ENCODE measurements around the gene ZNF836.

Gene ZNF836

GRCh38 chr19:52189735-52190486 is 18.5 kb upstream of the ZNF836 start, which contains the start of gene PPP2R1A:
Gene PPP2R1A, plus strand, starts transcription at chr19:52190052. Its CDS starts 45 bp downstream, at chr19:52190097.
- peak; percentile 100 for DNase-seq (ENCODE audit: low read depth)
- peak within 1 kb of the TSS; percentile 76 for H3K4me3 ChIP-seq (ENCODE audit: low read depth, low read length)

GRCh38 chr19:52188822-52189734 is 17.7 kb upstream of the ZNF836 start:
- peak overlapping the region; percentile 46 for H3K4me3 ChIP-seq (ENCODE audit: low read depth, low read length)
- DNase-seq (ENCODE audit: low read depth): no peak

- H3K4me3 ChIP-seq (ENCODE audit: low read depth, low read length): no peak overlapping the region
- no peak for DNase-seq (ENCODE audit: low read depth)
Measured at GRCh38 chr19:52187407-52187806, 16.0 kb upstream of the ZNF836 start.

GRCh38 chr19:52176574-52176973 is 5.2 kb upstream of the ZNF836 start:
- no peak for DNase-seq (ENCODE audit: low read depth)
- H3K4me3 ChIP-seq (ENCODE audit: low read depth, low read length): no peak overlapping the region

GRCh38 chr19:52172347-52172746 is 926 bp upstream of the ZNF836 start:
- DNase-seq (ENCODE audit: low read depth): no peak
- no peak overlapping the region for H3K4me3 ChIP-seq (ENCODE audit: low read depth, low read length)

- H3K4me3 ChIP-seq (ENCODE audit: low read depth, low read length): peak overlapping the region; percentile 71
- no peak for DNase-seq (ENCODE audit: low read depth)
Measured at GRCh38 chr19:52170863-52171320, 529 bp downstream of the ZNF836 start.

- peak overlapping the region; percentile 71 for H3K4me3 ChIP-seq (ENCODE audit: low read depth, low read length)
Measured at GRCh38 chr19:52170304-52170703, 1.1 kb downstream of the ZNF836 start.

GRCh38 chr19:52155596-52156359 is 15.6 kb downstream of the ZNF836 start:
- DNase-seq (ENCODE audit: low read depth): no peak
- H3K4me3 ChIP-seq (ENCODE audit: low read depth, low read length): no peak overlapping the region

More at GRCh38 chr19:52170304-52170703, 1.1 kb downstream of the ZNF836 start:
- DNase-seq (ENCODE audit: low read depth): no peak

GRCh38 chr19:52148256-52148655 is 23.2 kb downstream of the ZNF836 start:
- DNase-seq (ENCODE audit: low read depth): no peak

GRCh38 chr19:52142001-52142595 is 29.3 kb downstream of the ZNF836 start:
- DNase-seq (ENCODE audit: low read depth): no peak
- H3K4me3 ChIP-seq (ENCODE audit: low read depth, low read length): no peak overlapping the region

More at GRCh38 chr19:52148256-52148655, 23.2 kb downstream of the ZNF836 start:
- H3K4me3 ChIP-seq (ENCODE audit: low read depth, low read length): no peak overlapping the region

GRCh38 chr19:52141203-52141602 is 30.2 kb downstream of the ZNF836 start:
- DNase-seq (ENCODE audit: low read depth): no peak
- H3K4me3 ChIP-seq (ENCODE audit: low read depth, low read length): no peak overlapping the region

- H3K4me3 ChIP-seq (ENCODE audit: low read depth, low read length): peak overlapping the region; percentile 100
- DNase-seq (ENCODE audit: low read depth): no peak
Measured at GRCh38 chr19:52140032-52140710, 31.2 kb downstream of the ZNF836 start.

- H3K4me3 ChIP-seq (ENCODE audit: low read depth, low read length): peak within 1 kb of the TSS; percentile 100
- peak; percentile 72 for DNase-seq (ENCODE audit: low read depth)
Measured at GRCh38 chr19:52139252-52140031, 32.0 kb downstream of the ZNF836 start, which contains the start of gene ZNF616. Gene ZNF616, minus strand, starts transcription at chr19:52139938. Its CDS starts 9,426 bp downstream, at chr19:52130512.

- peak overlapping the region; percentile 100 for H3K4me3 ChIP-seq (ENCODE audit: low read depth, low read length)
- no peak for DNase-seq (ENCODE audit: low read depth)
Measured at GRCh38 chr19:52138983-52139251, 32.5 kb downstream of the ZNF836 start.

GRCh38 chr19:52138278-52138982 is 33.0 kb downstream of the ZNF836 start:
- no peak for DNase-seq (ENCODE audit: low read depth)

GRCh38 chr19:52120286-52120685 is 51.1 kb downstream of the ZNF836 start:
- H3K4me3 ChIP-seq (ENCODE audit: low read depth, low read length): no peak overlapping the region
- no peak for DNase-seq (ENCODE audit: low read depth)

More at GRCh38 chr19:52138278-52138982, 33.0 kb downstream of the ZNF836 start:
- H3K4me3 ChIP-seq (ENCODE audit: low read depth, low read length): peak overlapping the region; percentile 100

- no peak for DNase-seq (ENCODE audit: low read depth)
- H3K4me3 ChIP-seq (ENCODE audit: low read depth, low read length): no peak overlapping the region
Measured at GRCh38 chr19:52115526-52116053, 55.8 kb downstream of the ZNF836 start.
